BLaER1 (cell line): ENCODE results near the gene TRIML2.
"Not testable (repeated sequence)": the region's sequence is repeated elsewhere in the genome, so short reads cannot be mapped to it uniquely, and the experiment has no call there.

ENCODE experiments used
- H3K27ac ChIP-seq: shearing (Covaris generic); formaldehyde crosslinking; 2 replicates; pipeline ENCODE4 v1.8.1; 2022
- H3K27me3 ChIP-seq: shearing (Covaris generic); formaldehyde crosslinking; 2 replicates; pipeline ENCODE4 v1.8.1; 2022
- H3K36me3 ChIP-seq: shearing (Covaris generic); formaldehyde crosslinking; 2 replicates; pipeline ENCODE4 v1.8.1; 2022
- H3K4me1 ChIP-seq: shearing (Covaris generic); formaldehyde crosslinking; 2 replicates; pipeline ENCODE4 v1.8.1; 2022
- H3K4me2 ChIP-seq: shearing (Covaris generic); formaldehyde crosslinking; 2 replicates; pipeline ENCODE4 v1.8.1; 2022
- H3K4me3 ChIP-seq: shearing (Covaris generic); formaldehyde crosslinking; 2 replicates; pipeline ENCODE4 v1.8.1; 2022
- H3K9ac ChIP-seq: shearing (Covaris generic); formaldehyde crosslinking; 2 replicates; pipeline ENCODE4 v1.8.1; 2022
- H3K9me3 ChIP-seq: shearing (Covaris generic); formaldehyde crosslinking; 2 replicates; pipeline ENCODE4 v1.8.1; 2022
- H4K20me1 ChIP-seq: shearing (Covaris generic); formaldehyde crosslinking; 2 replicates; pipeline ENCODE4 v1.8.1; 2022
- Cebpa-rat ChIP-seq: shearing (Covaris generic); IDR thresholded peaks from 2 replicates; pipeline ENCODE4 v1.8.1; 2022

The TRIML2 gene

GRCh38 chr4:188107931-188108843 lies 1.2 kb downstream of the TRIML2 start:
- Histone ChIP-seq H3K4me3 (no peak overlapping the region), H3K4me2 (no peak overlapping the region), H3K27ac (no peak overlapping the region), H3K9me3 (peaks cover 11% of the 10 kb centered on the region), H3K36me3 (no peaks in the 10 kb centered on the region), H3K9ac (no peak overlapping the region), H4K20me1 (no peaks in the 10 kb centered on the region), H3K4me1 (no peaks in the 10 kb centered on the region), H3K27me3 (no peaks in the 10 kb centered on the region)
- no peak for TF ChIP-seq Cebpa-rat

- Histone ChIP-seq H3K9ac (no peak overlapping the region), H3K4me2 (no peak overlapping the region), H3K4me3 (no peak overlapping the region), H4K20me1 (no peaks in the 10 kb centered on the region), H3K27me3 (no peaks in the 10 kb centered on the region), H3K27ac (no peak overlapping the region), H3K9me3 (peaks cover 11% of the 10 kb centered on the region), H3K4me1 (no peaks in the 10 kb centered on the region), H3K36me3 (no peaks in the 10 kb centered on the region)
- no peak for TF ChIP-seq Cebpa-rat
Measured at GRCh38 chr4:188106454-188106853, 2.9 kb downstream of the TRIML2 start.

DNA sequence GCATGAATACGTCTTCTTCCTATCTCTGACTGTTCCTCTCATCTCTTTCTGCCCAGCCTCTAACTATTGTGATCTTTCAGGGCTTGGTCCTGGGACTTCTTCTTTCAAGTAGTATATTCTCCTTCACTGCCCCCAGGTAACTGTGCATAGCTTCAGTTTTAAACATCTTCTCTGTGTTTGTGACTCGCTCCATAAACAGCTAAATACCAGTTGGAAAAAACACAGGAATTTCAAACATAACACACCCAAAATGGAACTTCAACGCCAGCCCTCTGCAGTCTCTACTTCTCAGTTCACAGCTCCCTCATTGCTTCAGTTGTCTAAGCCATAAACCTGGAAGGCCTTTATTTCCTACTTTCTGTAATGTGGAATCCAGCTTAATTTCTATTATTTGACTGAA lies 16.6 kb downstream of the TRIML2 start:
- Histone ChIP-seq H3K4me1 (no peaks in the 10 kb centered on the region), H3K36me3 (no peaks in the 10 kb centered on the region), H3K27me3 (no peaks in the 10 kb centered on the region), H3K9ac (no peak overlapping the region), H3K9me3 (no peaks in the 10 kb centered on the region), H3K27ac (no peak overlapping the region), H3K4me2 (no peak overlapping the region), H4K20me1 (no peaks in the 10 kb centered on the region), H3K4me3 (no peak overlapping the region)
- TF ChIP-seq Cebpa-rat, result no peak

DNA sequence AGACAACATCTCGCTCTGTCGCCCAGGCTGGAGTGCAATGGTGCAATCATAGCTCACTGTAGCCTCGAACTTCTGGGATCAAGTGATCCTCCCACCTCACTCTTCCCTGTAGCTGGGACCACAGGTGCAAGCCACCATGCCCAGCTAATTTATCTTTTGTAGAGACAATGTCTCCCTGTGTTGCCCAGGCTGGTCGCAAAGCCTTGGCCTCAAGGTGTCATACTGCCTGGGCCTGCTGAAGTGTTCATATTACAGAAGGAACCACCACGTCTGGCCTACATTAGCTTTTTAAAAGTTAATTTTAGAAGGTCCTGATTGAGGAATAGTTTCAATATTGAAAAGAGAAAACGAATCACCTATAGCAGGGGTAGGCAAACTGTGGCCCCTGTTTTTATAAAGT lies 22.5 kb downstream of the TRIML2 start:
- H3K9ac ChIP-seq, result no peak overlapping the region
- H3K9me3 ChIP-seq, result peaks cover 4% of the 10 kb centered on the region
- no peak overlapping the region for H3K4me2 ChIP-seq
- TF ChIP-seq Cebpa-rat, result no peak
- no peak overlapping the region for H3K4me3 ChIP-seq
- H4K20me1 ChIP-seq, result no peaks in the 10 kb centered on the region
- H3K4me1 ChIP-seq, result no peaks in the 10 kb centered on the region
- H3K36me3 ChIP-seq, result no peaks in the 10 kb centered on the region
- H3K27ac ChIP-seq, result no peak overlapping the region
- H3K27me3 ChIP-seq, result no peaks in the 10 kb centered on the region

- Histone ChIP-seq H3K9me3 (peaks cover 4% of the 10 kb centered on the region), H3K27me3 (no peaks in the 10 kb centered on the region), H3K4me2 (no peak overlapping the region), H3K36me3 (no peaks in the 10 kb centered on the region), H3K27ac (no peak overlapping the region), H4K20me1 (no peaks in the 10 kb centered on the region), H3K4me3 (no peak overlapping the region), H3K9ac (no peak overlapping the region), H3K4me1 (no peaks in the 10 kb centered on the region)
- TF ChIP-seq Cebpa-rat, result no peak
Measured at GRCh38 chr4:188082796-188083195, 26.6 kb downstream of the TRIML2 start.

GRCh38 chr4:188078116-188078515 lies 31.3 kb downstream of the TRIML2 start:
- H3K27ac ChIP-seq, result no peak overlapping the region
- H3K9ac ChIP-seq, result no peak overlapping the region
- no peaks in the 10 kb centered on the region for H4K20me1 ChIP-seq
- H3K9me3 ChIP-seq, result no peaks in the 10 kb centered on the region
- H3K4me1 ChIP-seq, result no peaks in the 10 kb centered on the region
- no peaks in the 10 kb centered on the region for H3K27me3 ChIP-seq
- H3K4me2 ChIP-seq, result no peak overlapping the region
- TF ChIP-seq Cebpa-rat, result no peak
- no peaks in the 10 kb centered on the region for H3K36me3 ChIP-seq
- no peak overlapping the region for H3K4me3 ChIP-seq

DNA sequence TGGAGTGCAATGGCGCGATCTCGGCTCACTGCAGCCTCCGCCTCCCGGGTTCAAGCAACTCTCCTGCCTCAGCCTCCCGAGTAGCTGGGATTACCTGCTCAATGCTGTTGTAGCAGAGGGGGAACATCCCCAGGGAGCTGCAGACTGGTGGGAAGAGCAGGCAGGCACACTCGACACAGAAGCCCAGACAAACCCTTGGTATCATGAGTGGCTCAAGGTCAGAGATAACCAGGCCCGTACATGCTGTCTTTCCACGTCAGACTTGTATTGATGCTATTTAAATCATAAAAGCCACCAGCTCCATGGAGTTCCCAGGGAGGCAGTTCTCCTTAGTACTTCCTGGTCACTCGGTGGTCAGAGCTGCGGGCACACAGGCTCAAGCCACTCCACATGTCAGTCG lies 33.2 kb downstream of the TRIML2 start:
- H3K36me3 ChIP-seq, result no peaks in the 10 kb centered on the region
- H3K4me1 ChIP-seq, result peaks cover 5% of the 10 kb centered on the region; the same call in 1 of the 2 replicates
- TF ChIP-seq Cebpa-rat, result no peak
- H3K9me3 ChIP-seq, result no peaks in the 10 kb centered on the region
- no peaks in the 10 kb centered on the region for H3K27me3 ChIP-seq
- no peak overlapping the region for H3K4me3 ChIP-seq
- no peak overlapping the region for H3K4me2 ChIP-seq
- H4K20me1 ChIP-seq, result no peaks in the 10 kb centered on the region
- no peak overlapping the region for H3K27ac ChIP-seq
- no peak overlapping the region for H3K9ac ChIP-seq

DNA sequence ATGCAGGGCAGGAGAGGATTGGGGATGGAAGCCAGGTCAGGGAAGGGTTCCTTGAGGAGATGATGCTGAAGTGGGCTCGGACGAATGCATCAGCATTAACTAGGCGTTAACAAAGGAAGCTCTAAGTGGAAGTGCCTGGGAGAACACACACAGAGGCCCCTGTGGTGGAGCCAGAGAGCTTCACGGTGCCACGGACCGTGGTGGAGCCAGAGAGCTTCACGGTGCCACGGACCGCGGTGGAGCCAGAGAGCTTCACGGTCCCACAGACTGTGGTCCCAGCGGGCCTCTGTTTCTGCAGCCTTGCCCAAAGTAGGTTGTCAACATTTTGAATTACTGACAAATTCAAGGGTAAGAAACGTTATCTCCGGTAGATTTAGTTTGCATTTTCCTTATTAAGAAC lies 48.3 kb downstream of the TRIML2 start:
- H3K36me3 ChIP-seq, result no peaks in the 10 kb centered on the region

GRCh38 chr4:188053302-188053701 lies 56.1 kb downstream of the TRIML2 start:
- Histone ChIP-seq H3K27me3 (no peaks in the 10 kb centered on the region), H3K4me2 (no peak overlapping the region), H3K9ac (no peak overlapping the region), H3K4me1 (no peaks in the 10 kb centered on the region), H3K27ac (no peak overlapping the region), H3K4me3 (no peak overlapping the region), H3K36me3 (no peaks in the 10 kb centered on the region), H4K20me1 (no peaks in the 10 kb centered on the region), H3K9me3 (no peaks in the 10 kb centered on the region)
- TF ChIP-seq Cebpa-rat, result no peak

More for the DNA sequence above, 48.3 kb downstream of the TRIML2 start:
- no peak overlapping the region for H3K9ac ChIP-seq
- H3K9me3 ChIP-seq, result no peaks in the 10 kb centered on the region
- no peak overlapping the region for H3K4me3 ChIP-seq
- H3K4me2 ChIP-seq, result no peak overlapping the region
- no peaks in the 10 kb centered on the region for H3K27me3 ChIP-seq
- no peak for TF ChIP-seq Cebpa-rat
- H3K27ac ChIP-seq, result no peak overlapping the region
- no peaks in the 10 kb centered on the region for H3K4me1 ChIP-seq
- H4K20me1 ChIP-seq, result no peaks in the 10 kb centered on the region

DNA sequence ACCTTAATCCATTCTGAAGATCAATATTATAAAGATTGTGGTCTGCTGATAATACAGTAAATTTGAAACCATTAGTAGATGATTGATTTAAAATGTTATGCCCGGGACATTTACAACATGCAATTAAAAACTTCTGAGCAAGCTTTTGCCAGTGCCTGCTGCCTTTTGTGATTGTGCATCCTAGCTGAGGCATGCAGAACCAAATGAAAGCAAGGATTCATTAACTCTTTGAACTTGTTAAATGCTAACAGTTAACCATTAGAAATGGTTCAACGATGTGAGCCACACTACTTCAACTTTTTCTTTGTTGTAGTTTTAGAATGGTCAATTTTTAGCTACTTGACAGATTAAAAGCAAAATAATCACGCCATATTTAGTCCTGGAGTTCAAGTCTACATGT lies 62.7 kb downstream of the TRIML2 start:
- Histone ChIP-seq H3K4me1 (no peaks in the 10 kb centered on the region), H3K36me3 (no peaks in the 10 kb centered on the region), H3K4me3 (no peak overlapping the region), H3K9me3 (peaks cover 7% of the 10 kb centered on the region), H4K20me1 (no peaks in the 10 kb centered on the region), H3K27me3 (no peaks in the 10 kb centered on the region), H3K4me2 (no peak overlapping the region), H3K27ac (no peak overlapping the region), H3K9ac (no peak overlapping the region)
- no peak for TF ChIP-seq Cebpa-rat

DNA sequence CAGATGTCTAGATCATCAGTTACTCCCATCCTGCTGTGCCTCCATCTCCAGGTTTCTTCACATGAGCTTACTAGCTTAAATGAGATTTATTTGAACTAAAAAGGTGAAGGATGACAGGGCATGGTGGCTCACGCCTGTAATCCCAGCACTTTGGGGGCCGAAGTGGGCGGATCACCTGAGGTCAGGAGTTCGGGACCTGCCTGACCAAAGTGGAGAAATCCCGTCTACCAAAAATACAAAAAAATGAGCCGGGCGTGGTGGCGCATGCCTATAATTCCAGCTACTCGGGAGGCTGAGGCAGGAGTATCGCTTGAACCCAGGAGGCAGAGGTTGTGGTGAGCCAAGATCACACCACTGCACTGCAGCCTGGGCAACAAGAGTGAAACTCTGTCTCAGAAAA lies 63.9 kb downstream of the TRIML2 start:
- H3K27me3 ChIP-seq, H3K4me2 ChIP-seq, H3K9ac ChIP-seq, H3K36me3 ChIP-seq, H3K4me3 ChIP-seq, H3K4me1 ChIP-seq, H4K20me1 ChIP-seq, H3K27ac ChIP-seq: not testable (repeated sequence)
- peaks cover 14% of the 10 kb centered on the region for H3K9me3 ChIP-seq
